BLaER1 treated with 17β-estradiol and CSF1 and Interleukin-3, amounts not matched to agents 10 nM and 100 nM (cell line): ENCODE results near the gene ZNF469.

Experiments
- H3K27ac ChIP-seq, 11 experiments: shearing (Covaris generic); formaldehyde crosslinking; 2 replicates each; pipeline ENCODE4 v1.8.1; 2022
- H3K27me3 ChIP-seq, 11 experiments: shearing (Covaris generic); formaldehyde crosslinking; 2 replicates each; pipeline ENCODE4 v1.8.1; 2022
- H3K36me3 ChIP-seq, 11 experiments: shearing (Covaris generic); formaldehyde crosslinking; 2 replicates each; pipeline ENCODE4 v1.8.1; 2022
- H3K4me1 ChIP-seq, 10 experiments: shearing (Covaris generic); formaldehyde crosslinking; 2 replicates each; pipeline ENCODE4 v1.8.1; 2022
- H3K4me2 ChIP-seq, 11 experiments: shearing (Covaris generic); formaldehyde crosslinking; 2 replicates each; pipeline ENCODE4 v1.8.1; 2022
- H3K4me3 ChIP-seq, 10 experiments: shearing (Covaris generic); formaldehyde crosslinking; 2 replicates each; pipeline ENCODE4 v1.8.1; 2022
- H3K9ac ChIP-seq, 11 experiments: shearing (Covaris generic); formaldehyde crosslinking; 2 replicates each; pipeline ENCODE4 v1.8.1; 2022
- H3K9me3 ChIP-seq, 11 experiments: shearing (Covaris generic); formaldehyde crosslinking; replicated peaks in 1 of 11; 2 replicates each; pipeline ENCODE4 v1.8.1; 2022
- H4K20me1 ChIP-seq, 11 experiments: shearing (Covaris generic); formaldehyde crosslinking; 2 replicates each; pipeline ENCODE4 v1.8.1; 2022
- Cebpa-rat ChIP-seq, 11 experiments: shearing (Covaris generic); IDR thresholded peaks; 2 replicates each; pipeline ENCODE4 v1.8.1; 2022

The ZNF469 gene

DNA sequence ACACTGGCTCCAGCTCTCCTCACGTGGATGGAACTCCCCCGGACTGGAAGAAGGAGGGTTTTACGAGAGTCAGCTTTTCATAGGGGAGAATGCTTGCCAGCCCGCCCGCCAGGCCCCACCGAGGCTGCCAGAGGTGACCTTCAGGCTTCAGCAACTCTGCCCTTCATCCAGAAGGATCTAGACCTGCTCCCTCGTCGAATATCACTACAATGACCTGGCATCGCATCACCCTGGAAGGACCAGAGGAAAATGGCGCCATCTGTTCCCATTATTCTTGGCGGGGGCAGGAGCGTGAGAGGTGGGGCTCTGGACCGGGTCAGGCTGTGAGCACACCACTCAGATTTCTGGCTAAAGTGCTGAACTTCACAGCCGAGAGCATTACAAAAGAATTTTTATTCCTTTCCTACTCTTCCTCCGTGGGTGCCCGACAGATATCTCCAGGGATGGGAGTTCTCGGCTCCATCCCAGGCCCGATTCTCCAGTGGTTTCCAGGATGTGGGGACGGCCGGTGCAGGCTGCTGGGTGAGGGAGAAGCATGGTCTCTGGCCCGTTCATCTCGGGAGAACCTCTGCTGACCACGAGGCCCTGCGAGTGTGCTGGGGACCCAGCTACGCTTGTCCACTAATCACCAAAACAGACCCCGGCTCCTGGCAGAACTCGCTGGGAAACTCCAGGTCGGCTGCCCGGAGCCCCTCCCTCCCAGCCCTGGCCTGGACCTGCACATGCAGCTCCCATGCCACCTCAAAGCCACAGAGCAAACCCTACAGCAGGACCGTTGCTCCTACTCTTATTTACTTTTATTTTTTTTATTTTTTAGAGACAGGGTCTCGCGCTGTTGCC is 36.8 kb upstream of the ZNF469 start:
- Histone ChIP-seq H3K27ac (no peak overlapping the region), H3K27me3 (no peaks in the 10 kb centered on the region), H3K9me3 (peaks cover 0 to 11% (median 0%) of the 10 kb centered on the region in 11 experiments; a peak in 6 of 22 replicates), H3K9ac (no peak overlapping the region), H4K20me1 (peaks cover 0 to 19% (median 0%) of the 10 kb centered on the region in 11 experiments; a peak in 1 of 22 replicates), H3K4me3 (no peak overlapping the region), H3K4me2 (no peak overlapping the region), H3K36me3 (no peaks in the 10 kb centered on the region), H3K4me1 (peaks cover 11 to 36% (median 28%) of the 10 kb centered on the region in 10 experiments)
- TF ChIP-seq Cebpa-rat (IDR thresholded peaks at IDR 0.05), result no peak

DNA sequence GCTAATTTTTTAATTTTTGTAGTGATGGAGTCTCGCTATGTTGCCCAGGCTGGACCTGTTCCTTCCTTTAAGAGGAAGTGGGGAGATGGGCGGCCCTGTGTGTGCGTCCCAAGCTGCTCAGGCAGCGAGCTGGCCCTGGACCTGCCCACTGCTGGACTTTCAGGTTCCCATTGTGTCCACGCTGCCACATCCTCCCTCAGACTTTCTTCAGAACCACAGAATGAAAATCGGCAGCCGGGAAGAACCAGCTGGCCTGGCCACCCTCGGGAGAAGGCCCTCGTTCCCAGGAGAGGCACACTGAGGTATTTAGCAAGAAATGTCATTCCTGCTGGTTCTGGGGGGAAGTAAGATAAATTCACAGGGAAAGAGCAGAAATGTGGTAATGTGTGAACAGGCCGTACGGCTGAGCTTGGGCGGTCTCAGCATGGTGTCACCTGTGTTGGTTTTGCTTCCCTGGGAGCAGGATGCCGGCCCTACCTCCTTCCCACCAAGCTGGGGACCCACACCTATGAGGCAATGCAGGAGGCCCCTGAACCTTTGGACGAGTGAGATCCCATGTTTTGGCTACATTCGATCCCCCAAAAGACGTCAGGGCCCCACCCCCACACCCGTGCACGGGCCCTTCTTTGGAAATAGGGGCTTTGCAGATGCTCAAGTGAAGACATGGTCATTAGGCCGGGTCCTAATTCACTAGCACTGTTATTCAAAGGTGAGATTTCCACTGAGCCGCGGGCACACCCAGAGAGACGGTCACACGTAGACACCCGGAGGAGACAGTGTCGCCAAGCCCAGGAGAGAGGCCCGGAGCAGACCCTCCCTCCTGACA is 35.9 kb upstream of the ZNF469 start:
- Histone ChIP-seq H3K27me3 (no peaks in the 10 kb centered on the region), H3K4me3 (no peak overlapping the region), H3K4me2 (peak overlapping the region in 7 of 11 experiments; percentile 59 to 79 (median 72); a peak in 13 of 22 replicates), H4K20me1 (peaks cover 0 to 21% (median 0%) of the 10 kb centered on the region in 11 experiments; a peak in 2 of 22 replicates), H3K9me3 (peaks cover 0 to 11% (median 0%) of the 10 kb centered on the region in 11 experiments; a peak in 6 of 22 replicates), H3K27ac (no peak overlapping the region), H3K36me3 (no peaks in the 10 kb centered on the region), H3K4me1 (peaks cover 11 to 46% (median 36%) of the 10 kb centered on the region in 10 experiments), H3K9ac (no peak overlapping the region)
- TF ChIP-seq Cebpa-rat (IDR thresholded peaks at IDR 0.05), result no peak

DNA sequence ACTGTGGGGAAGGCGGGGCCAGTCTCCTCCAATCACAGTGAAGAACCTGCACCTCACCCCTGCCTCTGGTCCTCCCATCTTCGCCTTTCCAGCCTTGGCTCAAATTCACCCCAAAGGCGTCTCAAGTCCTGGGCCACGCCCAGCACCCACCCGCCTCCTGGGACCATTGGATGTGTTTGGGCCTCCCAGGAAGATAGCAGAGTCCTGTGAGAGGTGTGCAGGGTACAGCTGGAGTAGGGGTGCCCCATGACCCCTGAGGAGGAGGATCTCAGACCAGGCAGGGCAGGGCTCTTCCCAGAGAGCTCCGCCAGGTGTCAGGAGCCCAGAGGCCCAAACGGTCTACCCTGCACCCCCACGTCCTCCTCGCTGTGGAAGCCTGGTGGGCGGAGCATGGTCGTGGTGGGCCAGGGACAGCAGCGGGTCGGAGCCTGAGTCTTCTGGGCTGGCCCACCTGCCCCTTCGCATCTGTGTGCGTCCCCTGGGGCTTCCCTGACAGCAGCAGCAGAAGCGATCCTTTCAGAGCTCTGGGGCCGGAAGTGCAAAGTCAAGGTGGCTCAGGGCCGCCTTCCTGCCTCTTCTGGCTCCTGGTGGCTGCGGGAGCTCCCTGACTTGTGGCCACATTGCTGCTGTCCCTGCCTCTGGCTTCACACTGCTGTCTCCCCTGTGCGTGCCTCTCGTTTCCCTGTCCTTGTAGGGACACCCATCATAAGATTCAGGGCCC is 34.9 kb upstream of the ZNF469 start:
- H3K9ac ChIP-seq, result no peak overlapping the region; a peak in 1 of 22 replicates

DNA sequence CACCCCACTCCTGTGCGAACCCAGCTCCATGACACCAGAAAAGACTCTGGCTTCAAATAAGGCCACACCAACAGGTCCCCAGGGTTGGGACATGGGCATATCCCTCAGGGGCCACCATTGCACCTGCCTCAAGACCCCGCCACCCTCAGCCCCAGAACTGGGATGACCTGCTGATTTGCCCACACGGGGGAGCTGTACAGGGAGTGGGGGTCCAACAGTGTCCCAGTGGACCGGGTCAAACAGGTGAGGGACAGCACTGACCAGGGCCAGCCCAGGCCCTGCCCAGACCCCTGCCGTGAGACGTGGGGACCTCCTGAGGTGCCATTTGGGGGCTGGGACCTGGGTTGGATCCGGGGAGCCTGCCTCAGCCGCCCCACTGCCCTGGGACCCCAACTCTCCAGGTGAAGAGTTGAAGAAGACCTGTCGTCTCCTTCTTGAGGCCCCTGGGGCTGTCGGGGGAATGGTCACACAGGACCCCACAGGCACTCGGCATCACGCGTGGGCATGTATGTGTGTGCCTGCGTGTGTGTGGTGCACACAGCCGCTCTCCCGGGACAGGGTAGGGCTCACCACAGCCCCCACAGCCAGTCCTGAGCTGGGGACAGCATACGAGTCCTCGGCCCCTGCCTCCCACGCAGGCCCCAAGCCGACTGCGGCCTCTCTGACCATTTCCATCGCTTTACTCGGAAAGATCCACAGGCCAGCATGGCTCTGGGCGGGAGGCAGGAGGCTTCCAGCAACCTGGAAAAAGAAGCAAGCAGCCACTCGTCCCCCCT is 34.2 kb upstream of the ZNF469 start:
- no peak overlapping the region for H3K4me3 ChIP-seq
- TF ChIP-seq Cebpa-rat (IDR thresholded peaks at IDR 0.05), result no peak
- H3K27ac ChIP-seq, result 0 out of 22 replicates have a peak overlapping the region, but pooled peaks of 1 of the 11 experiments have one; percentile 11
- peaks cover 0 to 3% (median 0%) of the 10 kb centered on the region in 11 experiments; a peak in 5 of 22 replicates for H3K9me3 ChIP-seq
- H4K20me1 ChIP-seq, result peaks cover 0 to 22% (median 0%) of the 10 kb centered on the region in 11 experiments; a peak in 3 of 22 replicates
- H3K4me2 ChIP-seq, result peak overlapping the region; percentile 43 to 79 (median 63)
- no peak overlapping the region for H3K9ac ChIP-seq
- H3K36me3 ChIP-seq, result no peaks in the 10 kb centered on the region
- H3K27me3 ChIP-seq, result no peaks in the 10 kb centered on the region
- peaks cover 11 to 53% (median 39%) of the 10 kb centered on the region in 10 experiments for H3K4me1 ChIP-seq

More for the DNA sequence above, 34.9 kb upstream of the ZNF469 start:
- peak overlapping the region; percentile 43 to 79 (median 63) for H3K4me2 ChIP-seq
- peaks cover 11 to 53% (median 39%) of the 10 kb centered on the region in 10 experiments for H3K4me1 ChIP-seq
- H3K36me3 ChIP-seq, result no peaks in the 10 kb centered on the region
- peaks cover 0 to 17% (median 0%) of the 10 kb centered on the region in 11 experiments; a peak in 3 of 22 replicates for H4K20me1 ChIP-seq
- no peak overlapping the region for H3K4me3 ChIP-seq
- TF ChIP-seq Cebpa-rat (IDR thresholded peaks at IDR 0.05), result no peak
- H3K27me3 ChIP-seq, result no peaks in the 10 kb centered on the region
- 0 out of 22 replicates have a peak overlapping the region, but pooled peaks of 1 of the 11 experiments have one; percentile 11 for H3K27ac ChIP-seq
- peaks cover 0 to 11% (median 0%) of the 10 kb centered on the region in 11 experiments; a peak in 6 of 22 replicates for H3K9me3 ChIP-seq

DNA sequence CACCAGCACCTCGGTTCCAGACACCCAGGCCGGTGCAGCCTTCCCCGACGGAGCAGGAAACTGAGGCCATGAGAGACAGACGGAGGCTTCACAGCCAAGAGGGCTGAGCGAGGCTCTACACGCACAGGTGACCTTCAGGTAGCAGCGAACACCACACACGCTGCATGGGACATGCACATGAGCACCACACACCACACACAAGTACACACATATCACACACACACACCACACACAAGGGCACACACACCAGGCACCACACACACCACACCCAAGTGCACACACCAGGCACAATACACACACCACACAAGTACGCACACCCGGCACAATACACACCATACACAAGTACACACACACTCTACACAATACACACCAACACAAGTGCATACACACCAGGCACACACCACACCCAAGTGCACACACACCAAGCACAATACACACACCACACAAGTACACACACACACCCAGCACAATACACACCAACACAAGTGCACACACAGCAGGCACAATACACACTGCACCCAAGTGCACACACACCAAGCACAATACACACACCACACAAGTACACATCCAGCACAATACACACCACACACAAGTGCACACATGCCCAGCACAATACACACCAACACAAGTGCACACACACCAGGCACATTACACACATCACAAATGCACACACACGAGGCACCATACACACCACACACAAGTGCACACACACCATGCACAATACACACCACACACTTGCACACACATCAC is 33.4 kb upstream of the ZNF469 start:
- peaks cover 0 to 28% (median 0%) of the 10 kb centered on the region in 11 experiments; a peak in 4 of 22 replicates for H4K20me1 ChIP-seq
- no peak overlapping the region for H3K27ac ChIP-seq
- no peaks in the 10 kb centered on the region for H3K9me3 ChIP-seq
- no peak overlapping the region for H3K9ac ChIP-seq
- H3K4me3 ChIP-seq, result no peak overlapping the region
- H3K4me2 ChIP-seq, result peak overlapping the region in 7 of 11 experiments; percentile 59 to 79 (median 72); a peak in 11 of 22 replicates
- peaks cover 11 to 53% (median 39%) of the 10 kb centered on the region in 10 experiments for H3K4me1 ChIP-seq
- H3K27me3 ChIP-seq, result no peaks in the 10 kb centered on the region
- TF ChIP-seq Cebpa-rat (IDR thresholded peaks at IDR 0.05), result no peak
- no peaks in the 10 kb centered on the region for H3K36me3 ChIP-seq

DNA sequence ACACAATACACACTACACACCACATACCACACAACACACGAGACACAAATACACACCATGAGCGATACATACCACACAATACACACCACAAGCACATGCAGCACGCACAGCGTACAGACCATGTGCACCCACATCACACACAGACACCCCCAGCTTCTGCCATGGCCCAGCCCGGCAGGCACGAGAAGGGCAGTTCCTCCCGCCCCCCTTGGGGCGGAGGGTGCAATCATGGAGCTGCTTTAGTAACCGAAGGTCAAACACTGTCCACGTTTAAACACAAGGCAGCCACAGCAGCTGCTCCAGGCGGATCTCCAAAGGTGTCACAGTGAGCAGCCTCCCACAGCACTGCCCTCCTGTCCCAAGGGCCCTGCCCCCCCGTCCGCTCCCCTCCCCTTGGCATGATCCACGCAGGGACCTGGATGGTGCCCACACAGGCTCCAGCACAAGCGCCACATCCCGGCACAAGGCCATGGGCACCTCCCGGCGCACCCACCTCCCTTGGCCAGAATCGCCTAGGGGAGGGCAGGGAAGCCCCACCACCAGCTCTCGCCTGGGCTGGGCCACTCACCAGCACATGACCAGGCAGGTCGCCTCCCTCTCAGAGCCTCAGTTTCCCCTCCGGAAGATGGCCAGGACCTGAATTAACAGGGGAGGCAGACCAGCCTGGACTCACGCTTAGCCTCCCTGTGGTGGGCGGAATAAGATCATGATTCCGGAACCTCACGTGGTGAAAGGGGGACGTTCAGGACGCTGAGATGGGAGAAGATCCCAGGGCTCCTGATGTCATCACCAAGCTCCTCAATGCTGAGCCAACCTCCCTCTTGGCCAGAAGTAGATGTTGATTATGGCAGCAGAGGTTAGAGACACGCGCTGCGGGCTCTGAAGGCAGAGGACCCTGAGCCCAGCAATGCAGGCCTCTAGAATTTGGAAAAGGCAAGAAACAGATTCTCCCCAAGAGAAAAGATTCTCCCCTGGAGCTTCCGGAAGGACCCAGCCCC is 32.6 kb upstream of the ZNF469 start:
- Histone ChIP-seq H3K9ac (no peak overlapping the region), H4K20me1 (peaks cover 0 to 33% (median 0%) of the 10 kb centered on the region in 11 experiments; a peak in 4 of 22 replicates), H3K4me1 (peaks cover 11 to 53% (median 39%) of the 10 kb centered on the region in 10 experiments), H3K27me3 (no peaks in the 10 kb centered on the region), H3K9me3 (no peaks in the 10 kb centered on the region), H3K36me3 (no peaks in the 10 kb centered on the region), H3K4me3 (no peak overlapping the region), H3K4me2 (no peak overlapping the region; a peak in 1 of 22 replicates), H3K27ac (no peak overlapping the region)
- no peak for TF ChIP-seq Cebpa-rat (IDR thresholded peaks at IDR 0.05)
